Renal pelvis (tissue), 4 donors: ENCODE data around the gene STX11. TPM values are rescaled to one million over a fixed set of nuclear protein-coding genes. Genes with fewer than 3 reads are reported as not detected.
"Not testable (repeated sequence)": the region's sequence is repeated elsewhere in the genome, so short reads cannot be mapped to it uniquely, and the experiment has no call there.

Experiments used
- DNase-seq: peaks from one replicate; pipeline ENCODE4 v3.0.0-alpha.2; 2013
- polyA plus RNA-seq, 3 donors: library from polyadenylated mRNA; unstranded; fragments of 120-200 nt; gene quantifications; one replicate each; pipeline ENCODE4 v1.2.1, GENCODE V29; 2013; ENCODE audit not compliant: insufficient read length in 3 of 3

STX11 gene
- polyA plus RNA-seq, 3 donors, result 0.62 to 1.0 (median 0.73) TPM

GRCh38 chr6:144171406-144171805 is 21.1 kb downstream of the STX11 start:
- DNase-seq, result no peak

DNA sequence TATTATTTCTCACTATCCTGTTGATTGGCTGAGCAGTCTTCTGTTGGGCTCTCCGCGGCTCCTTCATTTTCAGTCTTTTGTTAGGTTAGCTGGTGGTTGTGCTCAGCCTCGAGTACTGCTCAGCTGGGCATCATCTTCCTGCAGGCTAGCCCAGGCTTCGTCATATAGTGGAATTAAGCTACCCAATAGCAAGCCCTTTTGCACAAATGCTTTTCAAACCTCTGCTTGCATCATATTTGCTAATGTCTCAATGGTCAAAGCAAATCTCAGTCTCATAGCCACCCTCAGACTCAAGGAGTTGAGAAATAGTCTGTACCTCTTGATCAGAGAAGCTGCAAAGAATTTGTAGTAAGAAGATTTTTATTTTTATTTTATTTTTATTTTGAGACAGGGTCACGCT is 23.7 kb downstream of the STX11 start:
- no peak for DNase-seq

DNA sequence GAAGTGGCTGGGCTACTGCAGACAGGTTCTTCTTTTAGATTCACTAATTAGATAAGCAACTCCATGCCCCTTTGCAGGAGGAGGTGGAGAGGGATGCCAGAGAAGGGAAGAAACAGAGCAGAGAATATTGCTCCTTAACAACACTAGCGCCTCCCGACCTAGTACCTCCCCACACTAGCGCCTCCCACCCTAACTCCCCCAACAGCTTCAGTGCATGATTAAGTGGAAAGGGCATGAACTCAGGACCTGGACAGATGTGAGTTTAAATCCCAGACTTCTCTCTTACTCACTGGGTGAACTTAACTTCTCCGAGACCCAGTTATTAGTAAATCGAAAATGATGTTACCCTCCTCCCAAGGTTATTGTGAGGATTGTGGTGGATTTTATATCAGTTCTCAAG is 25.7 kb downstream of the STX11 start:
- DNase-seq, result no peak

GRCh38 chr6:144177726-144178125 is 27.4 kb downstream of the STX11 start:
- DNase-seq, result no peak

DNA sequence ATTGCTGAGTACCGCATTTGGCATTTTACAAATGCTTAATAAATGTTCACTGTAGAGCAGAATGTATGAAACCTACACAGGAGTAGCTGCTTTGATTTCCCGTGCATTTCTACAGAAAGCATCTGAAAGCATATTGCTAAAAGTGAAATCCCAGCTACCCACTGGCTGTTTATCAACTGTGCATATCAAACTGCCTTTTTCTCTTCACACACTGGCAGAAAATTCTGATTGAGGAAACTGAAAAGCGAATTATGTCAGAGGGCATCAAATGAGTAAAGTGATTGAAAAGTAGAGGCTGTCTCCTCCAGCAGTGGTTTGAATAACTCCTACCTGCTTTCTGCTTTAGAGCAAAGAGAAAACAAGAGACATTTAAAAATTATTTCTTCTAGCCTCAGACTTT is 28.0 kb downstream of the STX11 start:
- DNase-seq, result no peak

DNA sequence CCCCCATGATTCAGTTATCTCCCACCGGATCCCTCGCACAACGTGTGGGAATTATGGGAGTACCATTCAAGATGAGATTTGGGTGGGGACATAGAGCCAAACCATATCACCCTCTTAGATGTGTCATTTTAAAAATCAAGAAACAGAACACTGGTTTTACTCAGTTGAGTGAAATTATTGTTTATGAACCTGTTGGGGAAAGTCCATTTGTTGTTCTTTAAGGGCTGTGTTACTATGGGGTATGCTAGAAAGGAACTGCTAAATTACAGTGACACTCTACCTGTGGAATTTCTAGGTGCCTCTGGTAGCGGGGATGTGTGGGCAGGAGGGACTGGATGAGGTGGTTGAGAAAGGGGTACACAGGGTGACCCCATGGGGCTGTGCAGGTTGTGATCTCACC is 28.9 kb downstream of the STX11 start:
- no peak for DNase-seq

- DNase-seq, result no peak
Measured at GRCh38 chr6:144179828-144180227, 29.5 kb downstream of the STX11 start.

DNA sequence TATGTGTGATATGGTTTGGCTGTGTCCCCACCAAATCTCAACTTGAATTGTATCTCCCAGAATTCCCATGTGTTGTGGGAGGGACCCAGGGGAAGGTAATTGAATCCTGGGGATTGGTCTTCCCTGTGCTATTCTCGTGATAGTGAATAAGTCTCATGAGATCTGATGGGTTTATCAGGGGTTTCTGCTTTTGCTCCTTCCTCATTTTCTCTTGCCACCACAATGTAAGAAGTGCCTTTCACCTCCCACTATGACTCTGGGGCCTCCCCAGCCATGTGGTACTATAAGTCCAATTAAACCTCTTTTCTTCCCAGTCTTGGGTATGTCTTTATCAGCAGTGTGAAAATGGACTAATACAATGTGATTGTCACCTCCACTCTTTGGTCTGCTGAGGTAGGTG is 30.0 kb downstream of the STX11 start:
- DNase-seq, result not testable (repeated sequence)

GRCh38 chr6:144181639-144182038 is 31.3 kb downstream of the STX11 start:
- no peak for DNase-seq

- not testable (repeated sequence) for DNase-seq
Measured at GRCh38 chr6:144184186-144184585, 33.9 kb downstream of the STX11 start.

GRCh38 chr6:144185133-144185836 is 35.0 kb downstream of the STX11 start:
- no peak for DNase-seq

DNA sequence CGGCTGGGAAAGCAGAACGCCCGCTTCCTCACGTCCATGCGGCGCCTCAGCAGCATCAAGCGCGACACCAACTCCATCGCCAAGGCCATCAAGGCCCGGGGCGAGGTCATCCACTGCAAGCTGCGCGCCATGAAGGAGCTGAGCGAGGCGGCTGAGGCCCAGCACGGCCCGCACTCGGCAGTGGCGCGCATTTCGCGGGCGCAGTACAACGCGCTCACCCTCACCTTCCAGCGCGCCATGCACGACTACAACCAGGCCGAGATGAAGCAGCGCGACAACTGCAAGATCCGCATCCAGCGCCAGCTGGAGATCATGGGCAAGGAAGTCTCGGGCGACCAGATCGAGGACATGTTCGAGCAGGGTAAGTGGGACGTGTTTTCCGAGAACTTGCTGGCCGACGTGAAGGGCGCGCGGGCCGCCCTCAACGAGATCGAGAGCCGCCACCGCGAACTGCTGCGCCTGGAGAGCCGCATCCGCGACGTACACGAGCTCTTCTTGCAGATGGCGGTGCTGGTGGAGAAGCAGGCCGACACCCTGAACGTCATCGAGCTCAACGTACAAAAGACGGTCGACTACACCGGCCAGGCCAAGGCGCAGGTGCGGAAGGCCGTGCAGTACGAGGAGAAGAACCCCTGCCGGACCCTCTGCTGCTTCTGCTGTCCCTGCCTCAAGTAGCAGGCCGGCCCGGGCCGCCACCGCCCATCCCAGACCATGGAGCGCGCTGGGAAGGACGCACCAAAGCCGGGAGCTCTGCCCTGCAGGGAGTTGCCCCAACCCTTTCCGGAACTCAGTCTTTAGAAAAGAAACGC is 36.7 kb downstream of the STX11 start:
- DNase-seq, result no peak

GRCh38 chr6:144189351-144189750 is 39.0 kb downstream of the STX11 start:
- DNase-seq, result no peak

GRCh38 chr6:144190080-144190479 is 39.8 kb downstream of the STX11 start:
- no peak for DNase-seq

GRCh38 chr6:144190593-144190992 is 40.3 kb downstream of the STX11 start:
- DNase-seq, result no peak

DNA sequence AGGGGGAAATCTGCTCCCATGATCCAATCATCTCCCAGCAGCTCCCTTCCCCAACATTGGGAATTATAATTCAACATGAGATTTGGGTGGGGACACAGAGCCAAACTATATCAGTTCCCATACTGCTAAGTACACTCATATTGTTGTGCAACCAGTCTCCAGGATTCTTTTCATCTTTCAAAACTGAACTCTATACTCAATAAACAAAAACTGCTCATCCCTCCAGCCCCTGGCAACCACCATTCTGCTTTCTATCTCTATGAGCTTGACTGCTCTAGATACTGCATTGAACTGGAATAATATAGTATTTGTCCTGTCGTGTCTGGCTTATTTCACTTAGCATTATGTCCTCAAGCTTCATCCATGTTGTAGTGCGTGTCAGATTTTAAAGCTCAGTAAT is 42.9 kb downstream of the STX11 start:
- DNase-seq, result no peak

DNA sequence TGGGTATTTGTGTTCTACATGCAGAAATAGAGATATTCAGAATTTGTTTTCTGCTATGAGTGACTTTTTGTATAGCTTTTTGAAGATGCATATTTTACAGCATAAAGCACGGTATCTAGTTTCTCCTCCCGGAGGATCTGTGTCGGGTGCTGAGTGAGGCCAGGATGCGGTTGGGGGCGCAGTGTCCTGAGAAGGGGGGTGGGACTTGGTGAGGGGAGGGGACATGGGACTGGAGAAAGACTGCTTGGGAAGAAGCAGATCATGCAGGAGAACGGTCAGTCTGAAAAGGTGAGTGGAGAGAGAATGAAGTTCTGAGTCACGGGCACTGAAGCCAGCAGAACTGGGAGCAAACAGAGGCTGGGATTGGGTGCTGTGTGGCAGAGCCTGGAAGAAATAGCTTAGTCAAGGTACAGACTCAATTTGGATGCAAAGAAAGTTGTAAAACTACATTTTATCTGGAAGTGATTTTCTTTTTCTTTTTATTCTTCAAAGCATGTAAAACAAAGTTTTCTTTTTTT is 44.0 kb downstream of the STX11 start:
- DNase-seq, result no peak

DNA sequence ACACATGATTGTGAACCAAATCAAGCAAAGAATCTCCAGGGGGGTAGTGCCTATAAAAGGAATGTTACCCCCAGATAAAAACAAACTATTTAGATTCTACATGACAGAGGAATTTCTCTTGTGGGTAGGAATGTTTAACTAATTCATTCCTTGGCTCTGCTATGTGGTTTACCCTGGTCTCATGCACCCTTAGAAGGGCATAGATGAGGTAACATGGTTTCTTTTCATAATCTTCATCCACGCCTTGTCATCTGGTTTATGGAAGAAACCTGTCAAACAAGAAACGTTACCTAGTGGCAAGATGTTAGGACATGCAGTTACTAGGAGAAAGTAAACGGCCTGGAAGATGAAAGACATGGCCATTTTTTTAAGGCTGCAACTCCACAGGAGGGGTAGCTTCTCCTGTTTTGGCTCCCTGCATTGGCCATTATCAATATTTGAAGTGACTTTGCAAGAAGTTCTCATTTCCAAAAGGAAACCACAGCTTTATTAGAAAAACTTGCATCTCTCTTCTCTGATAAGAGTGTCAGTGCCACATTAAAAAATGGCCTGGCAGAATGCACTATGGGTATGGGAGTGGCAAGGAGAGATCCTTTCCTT is 45.5 kb downstream of the STX11 start:
- no peak for DNase-seq

DNA sequence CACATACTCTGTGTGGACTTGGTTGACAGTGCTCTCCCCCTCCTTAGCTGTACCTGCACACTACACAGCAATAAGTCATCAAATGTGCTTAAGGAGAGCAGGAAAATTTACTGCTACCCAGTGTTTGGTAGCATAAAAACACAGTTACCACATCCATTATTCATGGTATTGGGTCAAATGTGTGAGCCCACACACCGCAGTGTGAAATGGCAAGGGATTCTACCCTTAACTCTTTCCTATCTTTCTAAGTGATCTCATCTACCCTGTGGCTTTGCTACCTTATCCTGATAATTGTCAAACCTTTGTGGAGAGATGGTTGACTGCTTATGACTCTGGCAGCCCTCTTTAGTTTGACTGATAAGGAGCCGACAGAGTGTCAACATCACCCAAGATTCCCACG is 47.6 kb downstream of the STX11 start:
- no peak for DNase-seq

DNA sequence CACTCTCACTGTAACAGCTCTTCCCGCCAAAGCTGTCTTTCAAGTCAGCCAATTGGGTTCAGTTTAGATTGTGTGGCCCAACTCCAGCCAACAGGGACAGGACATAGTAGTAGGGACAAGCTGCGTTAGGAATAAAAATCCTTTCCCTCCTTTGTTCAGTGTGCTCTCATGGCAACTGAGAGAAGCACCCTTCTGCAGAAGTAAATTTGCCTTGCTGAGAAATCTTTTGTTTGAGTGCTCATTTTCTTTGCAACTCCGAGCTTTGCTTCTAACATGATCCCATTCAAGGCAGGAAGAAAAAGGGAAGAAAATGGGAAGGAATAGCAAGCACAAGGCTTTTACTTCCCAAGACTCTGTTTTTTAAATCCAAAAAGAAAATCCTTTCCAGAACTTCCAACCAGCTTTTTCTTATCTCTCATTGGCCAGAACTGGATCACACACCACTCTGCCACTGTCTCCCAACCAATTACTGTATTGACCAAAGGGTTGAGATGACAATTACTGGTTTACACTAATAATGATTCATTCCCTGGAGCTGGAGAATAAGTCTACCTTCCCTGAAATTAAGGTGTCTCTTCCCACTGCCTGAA is 52.7 kb downstream of the STX11 start:
- DNase-seq, result no peak

GRCh38 chr6:144211160-144211559 is 60.8 kb downstream of the STX11 start:
- no peak for DNase-seq

- no peak for DNase-seq
Measured at GRCh38 chr6:144213315-144213714, 63.0 kb downstream of the STX11 start.

DNA sequence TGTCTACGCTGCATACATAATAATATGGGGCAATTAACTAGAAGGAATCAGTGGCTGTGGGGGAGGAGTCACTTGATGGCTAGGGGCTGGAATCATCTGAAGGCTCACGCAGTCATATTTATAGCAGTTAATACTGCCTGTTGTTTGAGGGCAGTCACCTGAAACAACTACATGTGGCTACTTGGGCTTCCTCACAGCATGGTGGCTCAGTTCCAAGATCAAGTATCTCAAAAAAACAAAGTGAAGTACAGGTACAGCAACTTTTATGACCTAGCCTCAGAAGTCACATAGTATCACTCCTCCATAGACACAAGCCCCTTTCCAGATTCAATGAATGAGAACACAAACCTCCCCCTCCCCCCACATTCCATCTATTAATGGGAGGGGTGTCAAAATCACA is 63.7 kb downstream of the STX11 start:
- no peak for DNase-seq
